PC-9 (cell line): ENCODE results near the gene ZNF587B. TPM values are rescaled to one million over a fixed set of nuclear protein-coding genes. Genes with fewer than 3 reads are reported as not detected.
"Not testable (repeated sequence)": the region's sequence is repeated elsewhere in the genome, so short reads cannot be mapped to it uniquely, and the experiment has no call there.

ENCODE experiments used
- BruUV-seq: library from RNA; stranded (reverse); fragments of 400-500 nt; replicated peaks from 2 replicates; lab custom pipeline; 2021; lab: Mats Ljungman, UMichigan
- CTCF ChIA-PET: fragments of 300-600 bp; sonication (Branson Sonifier 250); formaldehyde crosslinking; loops from one replicate; lab custom pipeline; 2022; ENCODE audit warnings: antibody characterized with exemption; lab: Charles Lee
- POLR2A ChIA-PET: fragments of 300-600 bp; sonication (Branson Sonifier 250); formaldehyde crosslinking; loops from one replicate; lab custom pipeline; 2022; ENCODE audit warnings: antibody characterized with exemption; ENCODE audit not compliant: unreplicated experiment; lab: Charles Lee
- DNase-seq, 2 experiments: peaks; one replicate each; pipeline versions ENCODE4 v3.0.0 to v3.0.0-alpha.2; 2015 to 2022; ENCODE audit warnings: mixed read lengths in 1 of 2
- H2AFZ ChIP-seq: fragments of 200-600 bp; sonication (generic); 2 replicates; pipeline ENCODE4 v1.8.1; 2017; ENCODE audit warnings: antibody characterized with exemption
- H3F3A ChIP-seq: fragments of 200-600 bp; sonication (generic); 2 replicates; pipeline ENCODE4 v1.8.1; 2017; ENCODE audit warnings: antibody characterized with exemption, mild to moderate bottlenecking, low read depth; ENCODE audit not compliant: insufficient read depth
- H3K27ac ChIP-seq: fragments of 200-600 bp; sonication (generic); 2 replicates; pipeline ENCODE4 v1.6.1; 2016; ENCODE audit warnings: mixed run types
- H3K27me3 ChIP-seq: fragments of 200-600 bp; sonication (generic); 2 replicates; pipeline ENCODE4 v1.6.1; 2016; ENCODE audit warnings: low read depth, mixed run types; ENCODE audit not compliant: insufficient read depth
- H3K36me3 ChIP-seq: fragments of 200-600 bp; sonication (generic); 2 replicates; pipeline ENCODE4 v1.6.1; 2016; ENCODE audit warnings: low read depth, mixed run types
- H3K4me1 ChIP-seq: fragments of 200-600 bp; sonication (generic); replicated peaks from 2 replicates; pipeline ENCODE4 v1.6.1; 2016; ENCODE audit warnings: mixed run types; ENCODE audit not compliant: insufficient read depth
- H3K4me2 ChIP-seq: fragments of 200-600 bp; sonication (generic); 2 replicates; pipeline ENCODE4 v1.6.1; 2017; ENCODE audit warnings: mixed run types
- H3K4me3 ChIP-seq: fragments of 200-600 bp; sonication (generic); 2 replicates; pipeline ENCODE4 v1.6.1; 2016; ENCODE audit warnings: mixed run types
- H3K79me2 ChIP-seq: fragments of 200-600 bp; sonication (generic); 2 replicates; pipeline ENCODE4 v1.6.1; 2017; ENCODE audit warnings: low read depth, mixed run types
- H3K9me2 ChIP-seq: fragments of 200-600 bp; sonication (generic); 2 replicates; pipeline ENCODE4 v1.8.1; 2017; ENCODE audit warnings: mild to moderate bottlenecking; ENCODE audit not compliant: insufficient read depth
- H3K9me3 ChIP-seq: fragments of 200-600 bp; sonication (generic); 2 replicates; pipeline ENCODE4 v1.8.1; 2016; ENCODE audit warnings: low read depth; ENCODE audit not compliant: insufficient read depth
- H4K20me1 ChIP-seq: fragments of 200-600 bp; sonication (generic); 2 replicates; pipeline ENCODE4 v1.8.1; 2017; ENCODE audit not compliant: insufficient read depth
- EZH2 ChIP-seq: fragments of 200-600 bp; sonication (generic); IDR thresholded peaks from 2 replicates; pipeline ENCODE4 v1.8.0; 2017; ENCODE audit warnings: antibody characterized with exemption, low read depth
- intact Hi-C: fragments of 100-400 bp; cut with micrococcal nuclease; formaldehyde crosslinking; loops from one replicate; pipeline ENCODE4 v1.10.0; 2022; ENCODE audit not compliant: unreplicated experiment
- total RNA-seq: library from RNA; stranded (reverse); gene quantifications from 2 replicates; pipeline ENCODE4 v1.2.3, GENCODE V29; 2021
- TF ChIP-seq, protein P1 (sequence below): fragments of 200-600 bp; sonication (generic); conservative IDR thresholded peaks from 2 replicates; pipeline ENCODE4 v1.6.1; 2017; ENCODE audit warnings: mixed run types, antibody characterized with exemption, mild to moderate bottlenecking, moderate library complexity

The ZNF587B gene
- total RNA-seq, 1 experiment from 2014 or later = 21.2 TPM

DNA sequence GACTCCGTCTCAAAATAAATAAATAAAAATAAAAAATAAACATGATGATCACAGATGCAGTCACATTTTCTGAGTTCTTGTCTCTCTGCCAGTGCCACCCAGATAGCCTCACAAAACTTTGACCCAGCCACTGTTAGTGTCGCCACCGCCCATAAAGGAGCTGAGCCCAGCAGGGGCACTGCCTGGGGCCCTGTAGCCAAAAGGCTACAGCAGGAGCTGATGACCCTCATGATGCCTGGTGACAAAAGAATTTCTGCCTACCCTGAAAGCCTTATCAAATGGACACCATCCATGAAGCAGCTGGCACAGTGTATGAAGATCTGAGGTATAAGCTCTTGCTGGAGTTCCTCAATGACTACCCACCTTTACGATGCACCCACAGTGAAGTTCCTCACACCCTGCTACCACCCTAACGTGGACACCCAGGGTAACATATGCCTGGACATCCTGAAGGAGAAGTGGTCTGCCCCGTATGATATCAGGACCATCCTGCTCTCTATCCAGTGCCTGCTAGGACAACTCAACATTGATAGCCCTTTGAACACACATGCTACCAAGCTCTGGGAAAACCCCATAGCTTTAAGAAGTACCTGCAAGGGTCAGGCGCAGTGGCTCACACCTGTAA, 37.9 kb downstream of the ZNF587B start:
- ChIA-PET POLR2A (no interaction called here), CTCF (no interaction called here)
- H3K27ac ChIP-seq = no peak overlapping the region
- H3K4me1 ChIP-seq = no peaks in the 10 kb centered on the region
- peaks cover 25% of the 10 kb centered on the region for H3F3A ChIP-seq
- no TSS peak for BruUV-seq
- peaks cover 68% of the 10 kb centered on the region for H3K36me3 ChIP-seq
- peaks cover 73% of the 10 kb centered on the region for H3K9me3 ChIP-seq
- TF ChIP-seq, protein P1, sequence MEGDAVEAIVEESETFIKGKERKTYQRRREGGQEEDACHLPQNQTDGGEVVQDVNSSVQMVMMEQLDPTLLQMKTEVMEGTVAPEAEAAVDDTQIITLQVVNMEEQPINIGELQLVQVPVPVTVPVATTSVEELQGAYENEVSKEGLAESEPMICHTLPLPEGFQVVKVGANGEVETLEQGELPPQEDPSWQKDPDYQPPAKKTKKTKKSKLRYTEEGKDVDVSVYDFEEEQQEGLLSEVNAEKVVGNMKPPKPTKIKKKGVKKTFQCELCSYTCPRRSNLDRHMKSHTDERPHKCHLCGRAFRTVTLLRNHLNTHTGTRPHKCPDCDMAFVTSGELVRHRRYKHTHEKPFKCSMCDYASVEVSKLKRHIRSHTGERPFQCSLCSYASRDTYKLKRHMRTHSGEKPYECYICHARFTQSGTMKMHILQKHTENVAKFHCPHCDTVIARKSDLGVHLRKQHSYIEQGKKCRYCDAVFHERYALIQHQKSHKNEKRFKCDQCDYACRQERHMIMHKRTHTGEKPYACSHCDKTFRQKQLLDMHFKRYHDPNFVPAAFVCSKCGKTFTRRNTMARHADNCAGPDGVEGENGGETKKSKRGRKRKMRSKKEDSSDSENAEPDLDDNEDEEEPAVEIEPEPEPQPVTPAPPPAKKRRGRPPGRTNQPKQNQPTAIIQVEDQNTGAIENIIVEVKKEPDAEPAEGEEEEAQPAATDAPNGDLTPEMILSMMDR = no peak
- no peak for TF ChIP-seq EZH2
- no peaks in the 10 kb centered on the region for H3K27me3 ChIP-seq
- no peak overlapping the region for H3K4me3 ChIP-seq
- H4K20me1 ChIP-seq = no peaks in the 10 kb centered on the region
- intact Hi-C loops = no loop called here
- no peaks in the 10 kb centered on the region; the same call in 1 of the 2 replicates for H3K79me2 ChIP-seq
- H3K4me2 ChIP-seq = no peak overlapping the region
- no peak overlapping the region for H2AFZ ChIP-seq
- H3K9me2 ChIP-seq = no peaks in the 10 kb centered on the region
- no peak for DNase-seq

DNA sequence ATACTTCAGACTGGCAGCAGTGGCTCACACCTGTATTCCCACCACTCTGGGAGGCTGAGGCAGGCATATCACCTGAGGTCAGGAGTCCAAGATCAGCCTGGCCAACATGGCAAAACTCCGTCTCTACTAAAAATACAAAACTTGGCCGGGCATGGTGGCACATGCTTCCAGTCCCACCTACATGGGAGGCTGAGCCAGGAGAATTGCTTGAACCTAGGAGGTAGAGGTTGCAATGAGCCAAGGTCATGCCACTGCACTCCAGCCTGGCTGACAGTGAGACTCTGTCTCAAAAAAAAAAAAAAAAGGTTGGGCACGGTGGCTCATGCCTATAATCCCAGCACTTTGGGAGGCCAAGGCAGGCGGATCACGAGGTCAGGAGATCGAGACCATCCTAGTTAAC, 39.6 kb downstream of the ZNF587B start:
- H3K27me3 ChIP-seq, H3K4me1 ChIP-seq, H3K9me2 ChIP-seq, BruUV-seq, POLR2A ChIA-PET, intact Hi-C loops, CTCF ChIA-PET, H3K4me3 ChIP-seq, DNase-seq, H4K20me1 ChIP-seq, H2AFZ ChIP-seq, H3K27ac ChIP-seq, H3K79me2 ChIP-seq, H3K4me2 ChIP-seq: not testable (repeated sequence)
- H3K9me3 ChIP-seq = peaks cover 83% of the 10 kb centered on the region
- peaks cover 26% of the 10 kb centered on the region for H3F3A ChIP-seq
- peaks cover 71% of the 10 kb centered on the region for H3K36me3 ChIP-seq

DNA sequence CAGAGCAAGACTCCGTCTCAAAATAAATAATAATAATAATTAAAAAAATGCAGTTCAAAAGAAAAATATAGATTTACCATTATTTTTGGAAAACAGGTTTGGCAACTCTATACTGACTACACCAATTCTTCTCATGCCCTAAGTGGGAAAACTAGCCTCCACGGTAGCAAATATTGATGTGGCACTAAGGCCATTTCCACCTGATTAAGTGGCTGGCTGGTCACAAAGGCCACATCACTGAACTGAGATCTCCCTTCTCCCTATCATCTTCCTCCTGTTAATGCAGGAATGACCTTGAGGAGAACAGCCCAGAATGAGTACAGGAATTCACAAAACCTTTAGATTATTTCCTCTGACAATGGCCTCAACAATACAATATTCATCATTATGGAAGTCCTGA, 40.1 kb downstream of the ZNF587B start:
- H3K4me2 ChIP-seq = no peak overlapping the region
- ChIA-PET POLR2A (no interaction called here), CTCF (no interaction called here)
- no peaks in the 10 kb centered on the region; the same call in 1 of the 2 replicates for H3K79me2 ChIP-seq
- no peak for TF ChIP-seq EZH2
- H2AFZ ChIP-seq = no peak overlapping the region
- H3K36me3 ChIP-seq = peaks cover 67% of the 10 kb centered on the region
- no peak overlapping the region for H3K4me3 ChIP-seq
- no peaks in the 10 kb centered on the region for H4K20me1 ChIP-seq
- no peak for DNase-seq
- H3K27me3 ChIP-seq = no peaks in the 10 kb centered on the region
- no peaks in the 10 kb centered on the region for H3K9me2 ChIP-seq
- peaks cover 82% of the 10 kb centered on the region for H3K9me3 ChIP-seq
- intact Hi-C loops = no loop called here
- peaks cover 26% of the 10 kb centered on the region for H3F3A ChIP-seq
- BruUV-seq = no TSS peak
- no peaks in the 10 kb centered on the region for H3K4me1 ChIP-seq
- H3K27ac ChIP-seq = no peak overlapping the region

DNA sequence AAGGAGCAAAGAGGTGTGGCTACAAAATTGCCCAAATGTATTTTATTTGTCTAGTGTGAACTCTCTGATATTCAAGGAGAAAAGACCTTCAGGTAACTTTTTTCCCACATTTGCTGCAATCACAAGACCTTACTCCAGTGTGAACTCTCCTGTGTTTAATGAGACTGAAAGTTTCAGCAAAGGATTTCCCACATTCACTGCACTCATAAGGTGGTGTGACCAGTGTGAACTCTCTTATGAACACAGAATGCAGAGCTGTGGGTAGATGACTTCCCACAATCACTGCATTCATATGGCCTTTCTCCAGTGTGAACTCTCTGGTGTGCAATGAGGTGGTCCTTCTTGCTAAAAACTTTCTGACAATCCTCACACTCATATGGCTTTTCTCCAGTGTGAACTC, 42.4 kb downstream of the ZNF587B start:
- H3K36me3 ChIP-seq = peaks cover 54% of the 10 kb centered on the region
- CTCF ChIA-PET = no interaction called here
- H3K79me2 ChIP-seq = no peaks in the 10 kb centered on the region; the same call in 1 of the 2 replicates
- intact Hi-C loops = no loop called here
- H3K27me3 ChIP-seq = no peaks in the 10 kb centered on the region
- H3K27ac ChIP-seq = no peak overlapping the region
- peaks cover 21% of the 10 kb centered on the region for H3F3A ChIP-seq
- H3K4me1 ChIP-seq = no peaks in the 10 kb centered on the region
- H3K4me3 ChIP-seq = 0 out of 2 replicates have a peak overlapping the region, but pooled peaks have one; percentile 11
- H2AFZ ChIP-seq = no peak overlapping the region
- H3K9me3 ChIP-seq = peaks cover 68% of the 10 kb centered on the region
- H3K4me2 ChIP-seq = no peak overlapping the region
- TF ChIP-seq, protein P1 = no peak
- no peak for TF ChIP-seq EZH2
- H4K20me1 ChIP-seq = no peaks in the 10 kb centered on the region
- POLR2A ChIA-PET = no interaction called here
- no peak for DNase-seq
- no TSS peak for BruUV-seq
- no peaks in the 10 kb centered on the region for H3K9me2 ChIP-seq

DNA sequence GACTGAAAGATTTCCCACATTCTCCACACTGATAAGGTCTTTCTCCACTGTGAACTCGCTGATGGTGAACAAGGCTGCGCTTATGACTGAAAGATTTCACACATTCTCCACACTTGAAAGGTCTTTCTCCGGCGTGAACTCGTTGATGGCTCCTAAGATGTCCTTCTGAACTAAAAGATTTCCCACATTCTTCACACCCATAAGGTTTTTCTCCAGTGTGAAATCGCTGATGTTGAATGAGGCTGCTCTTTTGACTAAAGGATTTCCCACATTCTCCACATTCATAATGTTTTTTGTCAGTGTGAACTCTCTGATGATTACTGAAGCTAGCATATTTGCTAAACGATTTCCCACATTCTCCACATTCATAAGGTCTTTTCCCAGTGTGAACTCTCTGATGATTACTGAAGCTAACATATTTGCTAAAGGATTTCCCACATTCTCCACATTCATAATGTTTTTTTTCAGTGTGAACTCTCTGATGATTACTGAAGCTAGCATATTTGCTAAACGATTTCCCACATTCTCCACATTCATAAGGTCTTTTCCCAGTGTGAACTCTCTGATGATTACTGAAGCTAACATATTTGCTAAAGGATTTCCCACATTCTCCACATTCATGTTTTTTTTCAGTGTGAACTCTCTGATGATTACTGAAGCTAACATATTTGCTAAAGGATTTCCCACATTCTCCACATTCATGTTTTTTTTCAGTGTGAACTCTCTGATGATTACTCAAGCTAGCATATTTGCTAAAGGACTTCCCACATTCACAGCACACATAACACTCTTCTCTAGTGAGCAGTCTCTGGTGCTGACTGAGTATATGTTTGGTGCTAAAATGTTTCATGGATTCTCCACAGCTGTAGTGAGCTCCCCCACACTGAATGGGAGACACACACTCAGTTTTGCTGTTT, 44.0 kb downstream of the ZNF587B start:
- H2AFZ ChIP-seq, intact Hi-C loops, H3K4me3 ChIP-seq, H3K4me1 ChIP-seq, H3K4me2 ChIP-seq, H3K27me3 ChIP-seq, BruUV-seq, CTCF ChIA-PET, H3K27ac ChIP-seq, DNase-seq, H3K79me2 ChIP-seq, H3K9me2 ChIP-seq, H4K20me1 ChIP-seq, POLR2A ChIA-PET: not testable (repeated sequence)
- peaks cover 14% of the 10 kb centered on the region for H3F3A ChIP-seq
- peaks cover 49% of the 10 kb centered on the region for H3K36me3 ChIP-seq
- H3K9me3 ChIP-seq = peaks cover 63% of the 10 kb centered on the region
